HG03280 (cell line): ENCODE results near the gene HNRNPUL1.

Source experiments
- ATAC-seq: cut with Tn5 transposase; IDR thresholded peaks from one replicate; pipeline ENCODE4 v1.9.1; 2021; ENCODE audit warnings: mild to moderate bottlenecking, moderate library complexity; ENCODE audit not compliant: unreplicated experiment

Gene HNRNPUL1

DNA sequence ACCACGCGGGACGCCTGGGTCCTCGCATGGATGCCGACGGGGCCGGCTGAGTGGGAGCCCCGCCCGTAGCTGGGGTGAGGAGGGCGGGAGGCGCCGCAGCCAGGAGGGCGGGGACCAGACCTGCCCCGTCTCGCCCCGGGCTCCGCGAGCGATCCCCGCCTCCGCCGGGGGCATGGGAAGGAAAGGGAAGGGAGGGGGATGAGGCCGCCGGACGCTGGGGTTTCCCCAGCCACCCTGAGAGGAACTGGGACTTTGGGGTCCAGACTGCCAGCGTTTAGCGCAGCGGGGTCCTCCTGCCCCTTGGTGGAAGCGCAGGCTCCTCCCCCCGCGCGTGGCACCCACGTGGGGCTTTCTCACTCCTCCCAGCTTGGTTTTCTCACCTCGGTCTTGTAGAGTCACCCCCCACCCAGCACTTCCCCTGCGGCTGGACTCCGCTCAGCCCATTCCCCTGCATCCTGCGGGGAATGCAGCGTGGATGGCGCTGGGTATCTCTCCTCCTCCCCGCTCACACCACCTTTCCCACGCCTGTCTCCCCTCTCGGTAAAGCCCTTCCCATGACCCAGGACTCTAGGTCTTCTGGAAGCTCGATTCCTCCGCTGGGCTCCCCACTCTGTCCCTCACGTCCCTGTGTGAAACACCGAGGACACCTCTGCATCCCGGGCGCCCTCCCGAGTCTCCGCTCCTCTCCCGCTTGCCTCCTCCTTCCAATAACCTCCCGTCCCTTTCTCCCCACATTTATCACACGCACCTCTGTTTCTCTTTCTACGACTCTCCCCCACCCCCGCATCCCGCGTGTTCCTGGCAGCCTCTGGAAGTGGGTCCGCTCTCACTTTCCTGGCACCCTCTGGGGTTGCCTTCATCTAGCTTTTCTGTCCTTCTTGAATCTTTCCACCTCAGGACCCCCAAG, 87.4 kb downstream of the HNRNPUL1 start:
- peak; percentile 40 for ATAC-seq

DNA sequence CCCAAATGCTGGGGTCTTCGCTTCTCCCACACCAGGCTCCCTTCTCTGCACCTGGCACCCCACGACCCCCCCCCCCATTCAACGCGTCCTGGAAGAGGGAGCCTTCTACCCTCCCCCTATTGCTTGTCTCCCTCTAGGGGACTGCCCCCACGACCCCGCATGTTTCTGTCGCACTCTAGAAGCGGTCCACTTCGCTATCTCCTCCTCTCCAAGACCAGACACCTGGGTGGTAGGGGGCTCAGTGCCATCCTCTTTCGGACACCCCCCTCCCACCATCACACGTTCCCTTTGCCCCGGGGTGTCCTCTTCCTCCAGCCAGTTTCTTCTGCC, 88.1 kb downstream of the HNRNPUL1 start:
- no peak for ATAC-seq

DNA sequence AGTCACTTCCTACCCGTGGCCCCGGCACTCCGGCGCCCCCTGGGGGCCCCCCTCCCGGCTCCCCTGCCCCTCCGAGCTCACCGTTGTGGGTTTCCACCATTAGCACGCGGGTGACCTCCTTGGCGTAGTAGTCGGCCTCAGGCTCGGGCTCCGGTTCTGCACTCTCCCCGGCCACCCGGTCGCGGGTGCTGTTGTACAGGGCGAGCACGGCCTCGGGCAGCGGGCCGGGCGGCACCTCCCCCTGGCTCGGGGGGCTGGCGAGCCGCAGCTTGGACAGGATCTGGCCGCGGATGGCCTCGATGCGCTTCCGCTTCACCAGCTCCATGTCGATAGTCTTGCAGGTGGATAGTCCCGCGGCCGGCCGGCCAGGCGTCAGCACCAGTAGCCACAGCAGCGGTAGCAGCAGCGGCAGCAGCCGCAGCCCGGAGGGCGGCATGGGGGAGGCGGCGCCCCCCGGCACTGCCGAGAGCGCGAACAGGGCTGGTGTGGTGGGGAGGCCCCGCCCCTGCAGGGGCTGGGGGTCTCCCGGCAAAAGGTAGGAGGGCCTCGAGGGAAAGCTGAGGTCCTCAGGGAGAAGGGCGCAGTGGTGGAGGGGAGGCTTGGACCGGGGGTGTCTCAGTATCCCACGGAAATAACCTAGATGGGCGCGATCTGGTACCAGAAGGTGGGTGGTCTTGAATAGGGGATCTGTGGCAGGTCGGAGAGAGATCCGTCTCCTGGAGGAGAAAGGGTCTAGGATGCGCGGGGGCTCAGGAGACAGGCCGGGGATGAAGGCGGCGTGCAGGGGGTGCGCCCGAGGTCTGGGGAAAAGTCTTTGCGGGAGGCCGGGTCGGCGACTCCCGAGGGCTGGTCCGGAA, 88.7 kb downstream of the HNRNPUL1 start:
- no peak for ATAC-seq

DNA sequence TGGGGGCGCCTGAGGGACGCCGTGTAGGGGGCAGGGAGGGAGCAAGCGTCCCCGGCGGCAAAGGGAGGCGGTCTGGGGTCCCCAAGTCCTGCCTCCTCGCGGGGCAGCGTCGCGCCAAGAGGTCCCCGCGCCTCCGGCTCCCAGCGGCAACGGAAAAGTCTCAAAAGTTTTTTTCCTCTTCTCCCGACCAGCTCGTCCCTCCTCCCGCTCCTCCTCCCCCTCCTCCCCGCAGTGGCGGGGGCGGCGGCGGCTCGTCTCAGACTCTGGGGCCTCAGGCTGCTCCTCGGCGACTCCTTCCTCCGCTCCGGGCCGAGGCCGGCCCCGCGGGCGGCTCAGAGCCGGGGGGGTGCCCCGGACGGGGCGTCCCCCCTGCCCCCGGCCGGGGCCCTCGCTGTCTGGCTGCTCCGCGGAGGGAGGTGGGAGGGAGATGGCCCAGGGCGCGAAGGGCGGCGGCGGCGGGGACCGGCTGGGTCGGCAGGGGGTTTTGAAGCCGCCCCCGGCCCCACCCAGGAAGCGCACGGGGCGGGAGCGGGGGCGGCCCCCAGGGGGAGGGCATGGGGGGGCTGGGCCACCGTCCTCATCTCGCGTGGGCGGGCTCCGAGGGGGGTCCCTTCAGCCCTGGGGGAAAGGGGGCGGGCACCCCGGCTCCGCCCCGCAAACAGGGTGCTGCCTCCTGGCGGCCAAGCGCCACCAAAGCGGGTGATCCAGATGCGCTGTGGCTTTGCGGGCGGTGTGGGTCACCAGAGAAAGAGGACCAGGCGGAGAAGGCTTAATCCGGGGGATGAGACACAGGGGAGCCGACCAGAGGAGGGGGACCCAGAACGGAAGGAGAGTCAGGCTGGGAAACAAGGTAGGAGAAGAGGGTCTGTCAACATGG, 89.5 kb downstream of the HNRNPUL1 start, which contains the start of gene TGFB1:
Gene TGFB1, minus strand, starts transcription at position 457 of the 877 bp plus-strand sequence. CDS start 878 bp downstream, outside the sequence.
- peak; percentile 40 for ATAC-seq

DNA sequence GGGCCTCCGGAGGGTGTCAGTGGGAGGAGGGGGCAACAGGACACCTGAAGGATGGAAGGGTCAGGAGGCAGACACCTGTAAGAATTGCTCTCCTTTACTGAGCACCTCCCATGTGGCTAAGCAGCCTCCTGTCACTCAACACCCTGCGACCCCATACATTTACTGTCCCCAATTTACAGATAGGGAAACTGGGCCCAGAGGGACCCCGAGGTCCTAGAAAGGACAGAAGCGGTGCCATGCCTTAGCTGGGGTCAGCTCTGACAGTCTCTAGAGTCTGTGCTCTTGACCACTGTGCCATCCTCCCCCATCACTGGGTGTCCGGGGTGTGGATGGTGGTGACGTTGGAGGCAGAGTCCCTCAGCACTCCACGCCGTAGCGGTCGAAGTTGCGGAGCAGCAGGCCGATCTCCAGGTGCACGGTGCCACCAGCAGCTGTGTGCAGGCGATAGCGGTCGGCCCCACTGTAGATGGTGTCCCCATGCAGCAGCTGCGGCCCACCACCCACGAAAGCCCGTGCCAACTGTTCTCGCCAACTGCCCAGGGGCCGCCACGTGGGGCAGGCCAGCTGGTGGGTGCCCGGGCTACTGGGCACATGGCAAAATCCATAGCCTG, 90.3 kb downstream of the HNRNPUL1 start:
- no peak for ATAC-seq

GRCh38 chr19:41355035-41355434, 90.9 kb downstream of the HNRNPUL1 start:
- no peak for ATAC-seq

DNA sequence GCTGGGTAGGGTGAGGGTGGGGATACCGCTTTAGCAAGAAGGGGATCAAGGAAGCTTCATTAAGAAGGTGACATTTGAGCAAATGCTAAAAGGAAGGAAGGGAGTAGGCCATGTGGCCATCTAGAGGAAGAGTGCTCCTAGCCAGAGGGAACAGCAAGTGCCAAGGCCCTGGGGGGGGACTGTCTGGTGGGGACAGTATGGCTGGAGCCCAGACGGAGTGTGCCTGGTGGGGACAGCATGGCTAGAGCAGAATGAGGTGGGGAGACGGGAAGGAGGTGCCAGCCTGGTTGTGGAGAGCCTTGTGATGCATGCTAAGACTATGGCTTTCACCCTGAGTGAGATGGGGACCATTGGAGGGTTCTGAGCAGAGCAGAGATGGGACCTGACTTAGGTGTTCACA, 91.6 kb downstream of the HNRNPUL1 start:
- no peak for ATAC-seq

DNA sequence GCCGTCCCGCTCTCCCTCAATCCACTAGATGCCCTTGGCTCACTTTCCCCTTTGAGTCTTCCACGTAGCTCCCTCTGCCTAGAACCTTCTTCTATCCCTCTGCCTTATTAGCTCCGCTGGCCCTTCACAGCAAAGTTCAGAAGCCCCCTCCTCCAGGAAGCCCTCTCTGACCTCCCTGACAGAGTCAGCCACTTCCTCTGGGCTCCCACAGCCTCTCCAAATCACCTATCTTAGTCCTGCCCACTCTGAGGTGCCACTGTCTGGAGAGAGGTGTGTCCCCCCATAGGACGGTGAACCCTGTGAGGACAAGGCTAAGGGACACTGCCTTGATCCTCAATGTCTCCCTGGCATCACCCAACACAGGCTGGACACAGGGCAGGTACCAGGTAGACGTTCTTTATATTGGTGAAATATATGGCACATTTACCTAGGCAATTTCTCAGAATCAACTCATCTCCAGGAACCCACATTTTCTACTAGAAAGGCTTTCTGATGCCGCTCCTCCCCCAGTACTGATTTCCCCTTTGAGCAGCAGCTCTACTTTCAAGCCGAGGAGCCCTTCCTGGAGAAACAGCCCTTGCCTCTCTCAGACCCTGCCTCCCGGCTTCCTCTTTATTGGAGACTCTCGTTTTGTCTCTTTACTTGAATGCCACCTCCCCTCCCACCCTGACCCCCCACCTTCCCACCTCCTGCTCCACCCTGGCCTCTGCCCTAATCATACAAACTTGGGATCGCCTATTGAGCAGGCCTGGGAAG, 93.0 kb downstream of the HNRNPUL1 start:
- no peak for ATAC-seq
